Right atrium auricular region (tissue), 2 donors: Measurements from ENCODE around the gene CLCN3. TPM values are rescaled to one million over a fixed set of nuclear protein-coding genes. Genes with fewer than 3 reads are reported as not detected.
A peak's percentile ranks its signal among the peaks of the same experiment; 100 is the strongest.

Experiments
- DNase-seq: peaks from one replicate; pipeline ENCODE4 v3.0.0-alpha.2; 2019; ENCODE audit warnings: low spot score
- H3K27ac ChIP-seq, 2 donors: fragments of 200-600 bp; sonication (generic); 1 replicate in 1 of 2; 2 replicates in 1 of 2; pipeline ENCODE4 v1.5.1; 2016 to 2019
- H3K27me3 ChIP-seq, 2 donors: fragments of 200-600 bp; sonication (generic); one replicate each; pipeline versions ENCODE4 v1.5.1 to v1.6.0; 2017 to 2019
- H3K36me3 ChIP-seq: fragments of 200-600 bp; sonication (generic); one replicate; pipeline ENCODE4 v1.5.1; 2016
- H3K4me1 ChIP-seq, 2 donors: fragments of 200-600 bp; sonication (generic); one replicate each; pipeline versions ENCODE4 v1.5.1 to v1.6.0; 2017 to 2019
- H3K4me3 ChIP-seq, 2 donors: fragments of 200-600 bp; sonication (generic); 1 replicate in 1 of 2; 2 replicates in 1 of 2; pipeline ENCODE4 v1.5.1; 2017 to 2019; ENCODE audit warnings: mild to moderate bottlenecking in 1 of 2, moderate library complexity in 1 of 2
- H3K9me3 ChIP-seq, 2 donors: fragments of 200-600 bp; sonication (generic); one replicate each; pipeline ENCODE4 v1.5.1; 2019
- total RNA-seq, 2 donors: library from RNA; depleted of rRNA; stranded (reverse); fragments of >200 nt; gene quantifications; one replicate each; pipeline ENCODE4 v1.1.0, GENCODE V29; 2016
- TF ChIP-seq, protein P1 (sequence below), 2 donors: fragments of 200-600 bp; sonication (generic); IDR thresholded peaks; one replicate each; pipeline ENCODE4 v1.5.1; 2019; ENCODE audit warnings: antibody characterized with exemption in 2 of 2

The CLCN3 gene
- total RNA-seq, 2 donors from 2014 or later: 32.9 to 58.4 TPM

GRCh38 chr4:169655401-169655800 is 35.0 kb downstream of the CLCN3 start:
- Histone ChIP-seq H3K9me3 (no peaks in the 10 kb centered on the region), H3K27me3 (no peaks in the 10 kb centered on the region), H3K27ac (peak overlapping the region in 1 of 2 donors; percentile 33), H3K4me3 (no peak overlapping the region), H3K36me3 (no peaks in the 10 kb centered on the region), H3K4me1 (peaks cover 0 to 18% of the 10 kb centered on the region in 2 donors)
- TF ChIP-seq, protein P1, sequence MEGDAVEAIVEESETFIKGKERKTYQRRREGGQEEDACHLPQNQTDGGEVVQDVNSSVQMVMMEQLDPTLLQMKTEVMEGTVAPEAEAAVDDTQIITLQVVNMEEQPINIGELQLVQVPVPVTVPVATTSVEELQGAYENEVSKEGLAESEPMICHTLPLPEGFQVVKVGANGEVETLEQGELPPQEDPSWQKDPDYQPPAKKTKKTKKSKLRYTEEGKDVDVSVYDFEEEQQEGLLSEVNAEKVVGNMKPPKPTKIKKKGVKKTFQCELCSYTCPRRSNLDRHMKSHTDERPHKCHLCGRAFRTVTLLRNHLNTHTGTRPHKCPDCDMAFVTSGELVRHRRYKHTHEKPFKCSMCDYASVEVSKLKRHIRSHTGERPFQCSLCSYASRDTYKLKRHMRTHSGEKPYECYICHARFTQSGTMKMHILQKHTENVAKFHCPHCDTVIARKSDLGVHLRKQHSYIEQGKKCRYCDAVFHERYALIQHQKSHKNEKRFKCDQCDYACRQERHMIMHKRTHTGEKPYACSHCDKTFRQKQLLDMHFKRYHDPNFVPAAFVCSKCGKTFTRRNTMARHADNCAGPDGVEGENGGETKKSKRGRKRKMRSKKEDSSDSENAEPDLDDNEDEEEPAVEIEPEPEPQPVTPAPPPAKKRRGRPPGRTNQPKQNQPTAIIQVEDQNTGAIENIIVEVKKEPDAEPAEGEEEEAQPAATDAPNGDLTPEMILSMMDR (IDR thresholded peaks at IDR 0.05): no peak
- no peak for DNase-seq

- Histone ChIP-seq H3K4me1 (peaks cover 0 to 13% of the 10 kb centered on the region in 2 donors), H3K27me3 (no peaks in the 10 kb centered on the region), H3K4me3 (no peak overlapping the region), H3K9me3 (no peaks in the 10 kb centered on the region), H3K36me3 (no peaks in the 10 kb centered on the region), H3K27ac (peak overlapping the region in 1 of 2 donors; percentile 90)
- DNase-seq: no peak
- TF ChIP-seq, protein P1 (IDR thresholded peaks at IDR 0.05): no peak
Observed at GRCh38 chr4:169657470-169658107, 37.2 kb downstream of the CLCN3 start.

- peak overlapping the region; percentile 84 to 90 for H3K27ac ChIP-seq
- no peak overlapping the region for H3K4me3 ChIP-seq
- no peaks in the 10 kb centered on the region for H3K27me3 ChIP-seq
- no peaks in the 10 kb centered on the region for H3K9me3 ChIP-seq
- no peak for DNase-seq
- TF ChIP-seq, protein P1 (IDR thresholded peaks at IDR 0.05): no peak
- peaks cover 0 to 13% of the 10 kb centered on the region in 2 donors for H3K4me1 ChIP-seq
- no peaks in the 10 kb centered on the region for H3K36me3 ChIP-seq
Observed at GRCh38 chr4:169658196-169658595, 37.8 kb downstream of the CLCN3 start.

DNA sequence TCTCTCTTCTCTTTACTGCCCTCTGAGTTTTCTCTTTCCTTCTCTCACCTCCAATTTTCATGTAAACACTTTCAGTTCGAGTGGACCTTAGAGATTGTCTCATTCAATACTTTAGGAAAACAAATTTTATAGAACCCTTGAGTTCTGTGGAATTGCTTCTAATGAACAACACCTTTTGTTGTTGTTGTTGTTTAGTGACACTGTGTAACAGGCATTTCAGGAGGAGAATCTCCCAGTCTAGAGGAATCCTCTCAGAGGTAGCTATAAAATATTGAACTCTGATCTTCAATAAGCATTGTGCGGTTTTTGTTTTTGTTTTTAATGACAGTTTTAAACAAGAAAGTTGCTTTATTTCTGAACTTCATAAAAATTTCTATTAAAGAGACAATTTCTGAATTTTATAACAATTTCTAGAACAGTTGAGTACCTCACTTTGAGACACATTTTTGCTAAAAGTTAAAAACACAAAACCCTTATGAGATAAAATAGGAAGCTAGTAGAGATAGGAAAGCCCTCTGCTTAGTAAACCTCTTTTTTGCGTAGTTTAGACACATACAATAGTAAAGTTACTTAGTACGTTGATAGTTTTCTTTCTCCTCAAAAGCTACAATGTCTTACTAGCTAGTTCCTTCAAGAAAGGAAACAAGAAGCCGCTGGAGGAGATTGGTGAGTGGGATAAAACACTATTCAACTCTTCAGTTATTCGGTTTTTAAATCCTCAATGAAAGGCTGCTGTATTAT is 38.8 kb downstream of the CLCN3 start:
- H3K4me1 ChIP-seq: peaks cover 0 to 22% of the 10 kb centered on the region in 2 donors

DNA sequence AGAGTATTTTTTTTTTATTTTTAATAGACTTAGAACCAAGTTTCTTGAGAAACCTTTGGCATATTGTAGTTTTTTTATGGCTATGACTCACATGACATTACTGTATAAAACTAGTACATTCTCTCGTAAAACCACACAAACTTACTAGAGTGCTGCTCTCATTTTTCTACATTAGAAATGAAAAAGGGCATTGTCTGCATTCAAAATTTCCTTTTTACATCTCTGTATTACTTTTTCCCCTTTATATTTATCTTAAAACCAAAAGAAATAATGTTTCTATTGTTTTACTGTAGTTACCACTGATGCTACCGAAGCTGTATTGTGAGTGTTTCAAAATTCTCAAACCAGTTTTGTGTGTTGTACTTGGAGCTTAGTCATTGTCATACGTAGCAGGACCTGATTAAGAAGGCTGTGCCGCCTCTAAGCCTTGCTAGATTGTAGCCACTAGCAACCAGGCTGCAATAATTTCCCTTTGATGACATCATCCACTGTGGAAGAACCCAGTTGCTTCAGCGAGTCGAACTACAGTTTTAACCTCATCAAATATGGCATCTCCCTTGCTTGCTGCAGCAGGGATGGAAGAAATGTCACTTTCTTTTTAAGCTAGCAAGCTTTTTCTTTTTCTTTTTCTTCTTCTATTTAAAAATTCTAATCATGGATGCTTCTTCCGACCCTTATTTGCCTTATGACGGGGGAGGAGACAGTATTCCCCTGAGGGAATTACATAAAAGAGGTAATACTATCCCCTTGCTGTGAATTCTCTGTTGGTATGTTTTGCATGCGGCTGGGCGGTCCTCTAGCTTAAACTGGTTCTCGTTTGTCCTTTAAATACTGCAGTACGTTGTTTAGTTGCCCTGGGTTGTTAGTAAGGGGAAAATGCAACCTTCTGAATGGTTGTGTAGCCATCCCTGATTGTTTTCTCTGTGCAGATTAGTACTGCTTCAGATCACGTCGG is 39.6 kb downstream of the CLCN3 start:
- H3K4me3 ChIP-seq: peak overlapping the region; percentile 36 to 51
- H3K9me3 ChIP-seq: no peaks in the 10 kb centered on the region
- H3K4me1 ChIP-seq: peaks cover 0 to 30% of the 10 kb centered on the region in 2 donors
- H3K27ac ChIP-seq: peak overlapping the region; percentile 84 to 90
- TF ChIP-seq, protein P1 (IDR thresholded peaks at IDR 0.05): no peak
- H3K36me3 ChIP-seq: no peaks in the 10 kb centered on the region
- no peaks in the 10 kb centered on the region for H3K27me3 ChIP-seq
- peak; percentile 92 for DNase-seq

More for the DNA sequence above, 38.8 kb downstream of the CLCN3 start:
- H3K27ac ChIP-seq: peak overlapping the region; percentile 84 to 90
- no peaks in the 10 kb centered on the region for H3K27me3 ChIP-seq
- TF ChIP-seq, protein P1 (IDR thresholded peaks at IDR 0.05): no peak
- H3K36me3 ChIP-seq: no peaks in the 10 kb centered on the region
- no peak for DNase-seq
- H3K9me3 ChIP-seq: no peaks in the 10 kb centered on the region
- peak overlapping the region; percentile 17 to 51 for H3K4me3 ChIP-seq
